ENCODE results near the gene MR1. TPM values are rescaled to one million over a fixed set of nuclear protein-coding genes. Genes with fewer than 3 reads are reported as not detected.
A peak's percentile ranks its signal among the peaks of the same experiment; 100 is the strongest.

The MR1 gene
- total and polyA plus RNA-seq, 5 donors from 2014 or later: 30.5 to 48.7 (median 43.8) TPM

DNA sequence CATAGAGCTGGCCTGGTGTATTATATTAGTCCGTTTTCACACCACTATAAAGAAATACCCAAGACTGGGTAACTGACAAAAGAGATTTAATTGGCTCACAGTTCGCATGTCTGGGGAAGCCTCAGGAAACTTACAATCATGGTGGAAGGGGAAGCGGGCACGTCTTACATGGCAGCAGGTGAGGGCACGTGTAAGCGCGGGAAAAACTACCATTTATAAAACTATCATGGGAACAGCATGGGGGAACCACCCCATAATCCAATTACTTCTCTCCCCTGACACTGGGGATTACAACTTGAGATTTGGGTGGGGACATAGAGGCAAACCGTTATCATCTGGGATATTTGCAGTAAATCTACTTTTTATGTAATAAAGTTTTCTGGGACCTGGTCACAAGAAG lies 61.5 kb downstream of the MR1 start:
- DNase-seq (no peak), ATAC-seq (ENCODE audit: low read depth in 2 of 2) (no peak)
- H3K27ac Mint-ChIP-seq: no peak overlapping the region
- no peak overlapping the region for H3K4me3 Mint-ChIP-seq
- H3K9me3 ChIP-seq (ENCODE audit: control insufficient read depth in 2 of 2, low read length in 2 of 2): no peaks in the 10 kb centered on the region
- peaks cover 9% of the 10 kb centered on the region for H3K36me3 Mint-ChIP-seq
- peaks cover 41 to 51% (median 46%) of the 10 kb centered on the region in 4 donors for H3K4me1 Mint-ChIP-seq
- H3K4me3 ChIP-seq (ENCODE audit: low read depth, low read length): no peak overlapping the region
- H3K27me3 Mint-ChIP-seq: no peaks in the 10 kb centered on the region
- peaks cover 37% of the 10 kb centered on the region for H3K4me1 ChIP-seq (ENCODE audit: control insufficient read depth, insufficient read depth, low read length, poor library complexity, severe bottlenecking)
- no peaks in the 10 kb centered on the region for H3K27me3 ChIP-seq (ENCODE audit: control insufficient read depth, insufficient read depth, low read length)
- H3K36me3 ChIP-seq (ENCODE audit: control insufficient read depth, insufficient read depth, low read length): peaks cover 3% of the 10 kb centered on the region
- H3K27ac ChIP-seq (ENCODE audit: insufficient read depth, low read length, poor library complexity, severe bottlenecking): no peak overlapping the region
- H3K9me3 Mint-ChIP-seq: no peaks in the 10 kb centered on the region

DNA sequence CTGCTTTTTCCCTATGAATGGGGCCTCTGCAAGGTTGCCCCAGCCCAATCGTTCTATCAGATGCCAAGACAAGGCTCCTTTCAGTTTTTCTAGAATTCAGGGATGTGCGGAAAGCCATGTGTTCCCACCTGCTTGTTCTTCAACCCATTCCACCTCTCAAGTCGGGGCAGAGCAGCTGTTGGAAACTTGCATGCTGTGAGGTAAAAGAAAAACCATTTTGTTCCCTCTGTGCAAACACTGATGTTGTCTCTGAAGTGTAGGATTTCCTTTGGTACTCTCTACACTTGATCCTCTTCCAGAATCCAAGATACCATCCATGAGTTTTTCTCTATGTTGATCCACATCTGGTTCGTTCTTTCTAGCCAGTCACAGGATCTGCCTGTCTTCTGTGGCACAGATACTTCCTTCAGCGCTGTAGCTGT lies 62.0 kb downstream of the MR1 start:
- peaks cover 38 to 56% (median 49%) of the 10 kb centered on the region in 4 donors for H3K4me1 Mint-ChIP-seq
- DNase-seq: no peak
- peaks cover 37% of the 10 kb centered on the region for H3K4me1 ChIP-seq (ENCODE audit: control insufficient read depth, insufficient read depth, low read length, poor library complexity, severe bottlenecking)
- H3K4me3 ChIP-seq (ENCODE audit: low read depth, low read length): no peak overlapping the region
- no peak overlapping the region for H3K4me3 Mint-ChIP-seq
- no peaks in the 10 kb centered on the region for H3K27me3 ChIP-seq (ENCODE audit: control insufficient read depth, insufficient read depth, low read length)
- no peaks in the 10 kb centered on the region for H3K9me3 ChIP-seq (ENCODE audit: control insufficient read depth in 2 of 2, low read length in 2 of 2)
- no peak for ATAC-seq (ENCODE audit: low read depth in 2 of 2)
- H3K36me3 Mint-ChIP-seq: peaks cover 9% of the 10 kb centered on the region
- no peaks in the 10 kb centered on the region for H3K9me3 Mint-ChIP-seq
- H3K27me3 Mint-ChIP-seq: no peaks in the 10 kb centered on the region
- H3K27ac ChIP-seq (ENCODE audit: insufficient read depth, low read length, poor library complexity, severe bottlenecking): no peak overlapping the region
- H3K27ac Mint-ChIP-seq: peak overlapping the region in 1 of 3 donors; percentile 30
- H3K36me3 ChIP-seq (ENCODE audit: control insufficient read depth, insufficient read depth, low read length): peaks cover 3% of the 10 kb centered on the region

DNA sequence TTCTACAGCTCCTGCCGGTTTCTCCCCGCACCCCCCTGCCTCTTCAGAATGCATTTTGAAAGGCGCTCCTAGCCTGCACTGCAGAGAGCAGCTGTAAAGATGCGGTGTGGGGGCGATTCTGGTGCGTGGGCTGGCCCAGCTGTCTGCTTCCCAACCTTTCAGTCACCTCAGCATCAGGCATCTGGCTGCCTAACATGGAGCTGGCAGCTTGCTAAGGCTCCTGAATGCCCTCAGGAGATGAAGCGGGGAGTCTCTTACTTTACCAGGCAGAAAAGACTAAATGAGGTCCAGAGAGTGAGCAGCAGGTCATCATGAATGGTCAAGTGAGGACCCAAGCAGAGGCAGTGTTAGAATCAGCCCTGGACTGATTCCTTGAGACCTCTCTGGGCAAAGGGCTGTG lies 63.5 kb downstream of the MR1 start:
- H3K9me3 Mint-ChIP-seq: no peaks in the 10 kb centered on the region
- H3K27ac ChIP-seq (ENCODE audit: insufficient read depth, low read length, poor library complexity, severe bottlenecking): no peak overlapping the region
- DNase-seq (no peak), ATAC-seq (ENCODE audit: low read depth in 2 of 2) (no peak)
- peaks cover 9% of the 10 kb centered on the region for H3K36me3 Mint-ChIP-seq
- H3K27me3 Mint-ChIP-seq: no peaks in the 10 kb centered on the region
- peaks cover 31% of the 10 kb centered on the region for H3K4me1 ChIP-seq (ENCODE audit: control insufficient read depth, insufficient read depth, low read length, poor library complexity, severe bottlenecking)
- no peak overlapping the region for H3K27ac Mint-ChIP-seq
- no peaks in the 10 kb centered on the region for H3K9me3 ChIP-seq (ENCODE audit: control insufficient read depth in 2 of 2, low read length in 2 of 2)
- peaks cover 3% of the 10 kb centered on the region for H3K36me3 ChIP-seq (ENCODE audit: control insufficient read depth, insufficient read depth, low read length)
- H3K4me3 ChIP-seq (ENCODE audit: low read depth, low read length): no peak overlapping the region
- H3K4me1 Mint-ChIP-seq: peaks cover 23 to 52% (median 44%) of the 10 kb centered on the region in 4 donors
- H3K27me3 ChIP-seq (ENCODE audit: control insufficient read depth, insufficient read depth, low read length): no peaks in the 10 kb centered on the region
- H3K4me3 Mint-ChIP-seq: no peak overlapping the region

DNA sequence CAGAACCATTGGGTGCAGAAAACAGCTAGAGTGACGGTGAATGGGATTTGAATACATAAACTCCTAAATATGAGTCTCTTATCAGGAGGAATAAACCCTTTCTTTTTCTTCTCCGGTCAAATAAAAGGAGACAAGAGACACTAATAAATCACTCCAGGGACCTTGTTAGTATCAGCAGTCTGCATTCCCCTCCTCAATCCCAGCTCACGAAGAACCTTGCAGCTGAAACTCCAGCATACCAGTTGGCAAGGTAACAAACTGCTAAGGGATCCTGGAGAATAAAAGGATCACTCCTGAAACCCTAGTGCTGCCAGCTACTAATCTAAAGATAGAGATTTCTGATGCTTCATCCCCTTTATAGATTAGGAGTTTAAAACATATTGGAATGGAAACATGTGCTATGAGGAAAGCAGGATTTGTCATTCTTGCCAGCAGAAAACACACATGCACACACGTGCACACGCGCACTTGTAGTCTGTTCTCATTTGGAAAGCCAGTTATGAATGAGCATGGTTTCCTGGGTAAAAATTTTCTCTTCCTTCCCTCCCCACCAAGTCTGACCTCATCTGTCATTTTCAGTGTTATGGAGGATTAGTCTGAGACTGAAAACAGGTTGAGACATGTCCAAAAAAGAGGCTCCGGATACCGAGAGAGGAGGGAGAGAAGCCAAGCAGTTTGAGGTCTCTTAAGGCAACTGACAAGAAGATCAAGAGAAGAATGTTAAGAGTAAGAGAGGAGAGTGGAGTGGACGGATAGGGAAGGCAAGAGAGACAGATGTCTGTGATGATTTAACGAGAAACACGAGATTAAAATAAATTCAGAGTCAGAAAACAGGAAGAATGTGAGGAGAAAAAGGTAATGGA lies 65.6 kb downstream of the MR1 start:
- Histone ChIP-seq H3K4me1 (ENCODE audit: control insufficient read depth, insufficient read depth, low read length, poor library complexity, severe bottlenecking) (peaks cover 34% of the 10 kb centered on the region), H3K4me3 (ENCODE audit: low read depth, low read length) (peak overlapping the region; percentile 17), H3K36me3 (ENCODE audit: control insufficient read depth, insufficient read depth, low read length) (peaks cover 3% of the 10 kb centered on the region), H3K9me3 (ENCODE audit: control insufficient read depth in 2 of 2, low read length in 2 of 2) (no peaks in the 10 kb centered on the region), H3K27me3 (ENCODE audit: control insufficient read depth, insufficient read depth, low read length) (no peaks in the 10 kb centered on the region), H3K27ac (ENCODE audit: insufficient read depth, low read length, poor library complexity, severe bottlenecking) (no peak overlapping the region)
- peaks cover 2% of the 10 kb centered on the region for H3K36me3 Mint-ChIP-seq
- ATAC-seq (ENCODE audit: low read depth in 2 of 2): peak; percentile 32 to 43
- H3K4me1 Mint-ChIP-seq: peaks cover 13 to 61% (median 48%) of the 10 kb centered on the region in 4 donors
- peak overlapping the region; percentile 28 to 64 (median 53) for H3K4me3 Mint-ChIP-seq
- peak overlapping the region in 2 of 3 donors; percentile 2 to 19 for H3K27ac Mint-ChIP-seq
- peaks cover 2% of the 10 kb centered on the region for H3K27me3 Mint-ChIP-seq
- DNase-seq: peak in 1 of 3 donors; percentile 73
- no peaks in the 10 kb centered on the region for H3K9me3 Mint-ChIP-seq

- no peaks in the 10 kb centered on the region for H3K9me3 ChIP-seq (ENCODE audit: control insufficient read depth in 2 of 2, low read length in 2 of 2)
- Mint-ChIP-seq H3K36me3 (no peaks in the 10 kb centered on the region), H3K9me3 (no peaks in the 10 kb centered on the region), H3K27me3 (peaks cover 6% of the 10 kb centered on the region), H3K4me3 (peak overlapping the region; percentile 10 to 64 (median 47)), H3K27ac (peak overlapping the region; percentile 19 to 78 (median 40)), H3K4me1 (peaks cover 13 to 64% (median 50%) of the 10 kb centered on the region in 4 donors)
- H3K27ac ChIP-seq (ENCODE audit: insufficient read depth, low read length, poor library complexity, severe bottlenecking): no peak overlapping the region
- peaks cover 40% of the 10 kb centered on the region for H3K4me1 ChIP-seq (ENCODE audit: control insufficient read depth, insufficient read depth, low read length, poor library complexity, severe bottlenecking)
- H3K4me3 ChIP-seq (ENCODE audit: low read depth, low read length): peak overlapping the region; percentile 17
- no peaks in the 10 kb centered on the region for H3K36me3 ChIP-seq (ENCODE audit: control insufficient read depth, insufficient read depth, low read length)
- H3K27me3 ChIP-seq (ENCODE audit: control insufficient read depth, insufficient read depth, low read length): no peaks in the 10 kb centered on the region
- DNase-seq: peak in 1 of 3 donors; percentile 29
- ATAC-seq (ENCODE audit: low read depth in 2 of 2): no peak
These were observed 66.5 kb downstream of the MR1 start for GRCh38 chr1:181100015-181100905.

GRCh38 chr1:181100934-181101333 lies 67.2 kb downstream of the MR1 start:
- Mint-ChIP-seq H3K4me1 (peaks cover 13 to 66% (median 53%) of the 10 kb centered on the region in 4 donors), H3K27ac (peak overlapping the region in 1 of 3 donors; percentile 78)
- no peaks in the 10 kb centered on the region for H3K36me3 ChIP-seq (ENCODE audit: control insufficient read depth, insufficient read depth, low read length)

GRCh38 chr1:181101581-181102226 lies 67.9 kb downstream of the MR1 start:
- Mint-ChIP-seq H3K27me3 (peaks cover 8% of the 10 kb centered on the region), H3K9me3 (no peaks in the 10 kb centered on the region), H3K4me1 (peaks cover 13 to 70% (median 56%) of the 10 kb centered on the region in 4 donors), H3K27ac (peak overlapping the region in 1 of 3 donors; percentile 45), H3K36me3 (no peaks in the 10 kb centered on the region), H3K4me3 (peak overlapping the region in 1 of 4 donors; percentile 64)
- H3K27me3 ChIP-seq (ENCODE audit: control insufficient read depth, insufficient read depth, low read length): no peaks in the 10 kb centered on the region
- no peaks in the 10 kb centered on the region for H3K36me3 ChIP-seq (ENCODE audit: control insufficient read depth, insufficient read depth, low read length)
- no peak for DNase-seq
- H3K4me1 ChIP-seq (ENCODE audit: control insufficient read depth, insufficient read depth, low read length, poor library complexity, severe bottlenecking): peaks cover 49% of the 10 kb centered on the region
- H3K4me3 ChIP-seq (ENCODE audit: low read depth, low read length): no peak overlapping the region
- no peak for ATAC-seq (ENCODE audit: low read depth in 2 of 2)
- no peak overlapping the region for H3K27ac ChIP-seq (ENCODE audit: insufficient read depth, low read length, poor library complexity, severe bottlenecking)
- H3K9me3 ChIP-seq (ENCODE audit: control insufficient read depth in 2 of 2, low read length in 2 of 2): no peaks in the 10 kb centered on the region

More at GRCh38 chr1:181100934-181101333, 67.2 kb downstream of the MR1 start:
- H3K27ac ChIP-seq (ENCODE audit: insufficient read depth, low read length, poor library complexity, severe bottlenecking): no peak overlapping the region
- no peak overlapping the region for H3K4me3 ChIP-seq (ENCODE audit: low read depth, low read length)
- DNase-seq (no peak), ATAC-seq (ENCODE audit: low read depth in 2 of 2) (no peak)
- H3K9me3 Mint-ChIP-seq: no peaks in the 10 kb centered on the region
- no peaks in the 10 kb centered on the region for H3K36me3 Mint-ChIP-seq
- peaks cover 6% of the 10 kb centered on the region for H3K27me3 Mint-ChIP-seq
- peaks cover 45% of the 10 kb centered on the region for H3K4me1 ChIP-seq (ENCODE audit: control insufficient read depth, insufficient read depth, low read length, poor library complexity, severe bottlenecking)
- no peaks in the 10 kb centered on the region for H3K9me3 ChIP-seq (ENCODE audit: control insufficient read depth in 2 of 2, low read length in 2 of 2)
- no peaks in the 10 kb centered on the region for H3K27me3 ChIP-seq (ENCODE audit: control insufficient read depth, insufficient read depth, low read length)
- peak overlapping the region in 2 of 4 donors; percentile 49 to 64 for H3K4me3 Mint-ChIP-seq
